Thyroid gland (tissue), 4 donors: ENCODE data around the gene CPNE8.

Experiments
- CTCF ChIP-seq, 6 experiments: fragments of 200-600 bp in 3 of 6; fragments of 450-650 bp in 3 of 6; sonication (generic) in 3 of 6; IDR thresholded peaks; one replicate each; pipeline ENCODE4 v1.5.1; 2016 to 2019; ENCODE audit warnings: antibody characterized with exemption in 6 of 6, mild to moderate bottlenecking in 2 of 6, inconsistent platforms in 1 of 6, moderate library complexity in 1 of 6
- POLR2A ChIP-seq, 2 donors: fragments of 450-650 bp; IDR thresholded peaks; one replicate each; pipeline ENCODE4 v1.6.1; 2017; ENCODE audit warnings: antibody characterized with exemption in 2 of 2, mild to moderate bottlenecking in 2 of 2, moderate library complexity in 1 of 2

DNA sequence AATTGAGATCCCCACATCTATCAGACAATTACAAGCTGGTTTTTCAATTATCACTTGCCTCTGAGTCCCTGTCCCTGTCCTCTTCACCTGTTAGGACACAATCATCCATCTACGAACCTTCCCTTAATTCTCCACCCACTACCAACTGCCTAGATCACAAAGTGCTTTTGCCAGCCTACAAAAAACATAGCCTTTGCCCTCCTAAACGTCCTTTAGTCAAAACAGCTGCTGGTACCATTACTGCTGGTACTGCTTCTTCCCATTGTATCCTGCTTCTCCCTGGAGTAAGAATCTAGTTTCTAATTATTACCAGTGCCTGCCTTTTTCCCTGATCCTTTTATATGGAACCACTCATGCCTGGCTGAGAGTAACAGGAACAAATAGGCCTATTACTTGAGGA lies 82.1 kb downstream of the CPNE8 start:
- TF ChIP-seq CTCF (IDR thresholded peaks at IDR 0.05) (no peak), POLR2A (IDR thresholded peaks at IDR 0.05) (no peak)
